Ishikawa (cell line): ENCODE data around the gene C4orf54.

Source experiments
- CEBPB ChIP-seq: IDR thresholded peaks from 2 replicates; pipeline ENCODE4 v1.6.1; 2012
- CREB1 ChIP-seq: IDR thresholded peaks from 2 replicates; pipeline ENCODE4 v1.6.1; 2012; ENCODE audit warnings: low read depth
- EGR1 ChIP-seq: IDR thresholded peaks from 2 replicates; pipeline ENCODE4 v1.6.1; 2012
- EP300 ChIP-seq: IDR thresholded peaks from 2 replicates; pipeline ENCODE4 v1.6.1; 2012; ENCODE audit warnings: borderline replicate concordance
- FOXM1 ChIP-seq: IDR thresholded peaks from 2 replicates; pipeline ENCODE4 v1.6.1; 2012; ENCODE audit warnings: low read depth, borderline replicate concordance
- MAX ChIP-seq: IDR thresholded peaks from 2 replicates; pipeline ENCODE4 v1.6.1; 2012
- NFIC ChIP-seq: IDR thresholded peaks from 2 replicates; pipeline ENCODE4 v1.6.1; 2012
- RAD21 ChIP-seq: IDR thresholded peaks from 2 replicates; pipeline ENCODE4 v1.6.1; 2012; ENCODE audit warnings: low read depth
- REST ChIP-seq: IDR thresholded peaks from 2 replicates; pipeline ENCODE4 v1.6.1; 2012; ENCODE audit warnings: low read depth, mild to moderate bottlenecking
- TAF1 ChIP-seq: IDR thresholded peaks from 2 replicates; pipeline ENCODE4 v1.6.1; 2012; ENCODE audit warnings: low read depth, mild to moderate bottlenecking
- TCF12 ChIP-seq: IDR thresholded peaks from 2 replicates; pipeline ENCODE4 v1.6.1; 2012; ENCODE audit warnings: low read depth
- TEAD4 ChIP-seq: IDR thresholded peaks from 2 replicates; pipeline ENCODE4 v1.6.1; 2012
- USF1 ChIP-seq: IDR thresholded peaks from 2 replicates; pipeline ENCODE4 v1.6.1; 2012
- YY1 ChIP-seq: IDR thresholded peaks from 2 replicates; pipeline ENCODE4 v1.6.1; 2012; ENCODE audit warnings: low read depth
- ZBTB7A ChIP-seq: IDR thresholded peaks from 2 replicates; pipeline ENCODE4 v1.6.1; 2012; ENCODE audit warnings: low read depth

C4orf54 gene

DNA sequence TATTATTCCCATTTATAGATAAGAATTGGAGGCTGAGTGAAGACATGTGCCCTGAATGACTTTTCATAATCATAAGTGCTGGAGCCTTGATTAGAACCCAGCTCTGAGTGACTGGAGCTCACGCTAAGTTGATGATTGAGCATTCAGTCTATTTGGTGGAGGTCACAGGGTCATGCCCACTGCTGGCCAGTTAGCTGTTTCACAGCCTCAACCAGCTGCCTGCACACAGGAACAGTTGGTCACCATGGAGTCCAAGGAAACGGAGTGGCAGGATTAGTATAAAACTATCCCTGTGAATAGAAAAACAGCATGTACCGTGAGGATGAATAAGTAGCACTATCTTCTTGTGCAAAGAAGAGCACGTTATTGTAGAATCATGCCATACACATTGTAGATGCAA lies 1.0 kb upstream of the C4orf54 start:
- TF ChIP-seq RAD21, result no peak

DNA sequence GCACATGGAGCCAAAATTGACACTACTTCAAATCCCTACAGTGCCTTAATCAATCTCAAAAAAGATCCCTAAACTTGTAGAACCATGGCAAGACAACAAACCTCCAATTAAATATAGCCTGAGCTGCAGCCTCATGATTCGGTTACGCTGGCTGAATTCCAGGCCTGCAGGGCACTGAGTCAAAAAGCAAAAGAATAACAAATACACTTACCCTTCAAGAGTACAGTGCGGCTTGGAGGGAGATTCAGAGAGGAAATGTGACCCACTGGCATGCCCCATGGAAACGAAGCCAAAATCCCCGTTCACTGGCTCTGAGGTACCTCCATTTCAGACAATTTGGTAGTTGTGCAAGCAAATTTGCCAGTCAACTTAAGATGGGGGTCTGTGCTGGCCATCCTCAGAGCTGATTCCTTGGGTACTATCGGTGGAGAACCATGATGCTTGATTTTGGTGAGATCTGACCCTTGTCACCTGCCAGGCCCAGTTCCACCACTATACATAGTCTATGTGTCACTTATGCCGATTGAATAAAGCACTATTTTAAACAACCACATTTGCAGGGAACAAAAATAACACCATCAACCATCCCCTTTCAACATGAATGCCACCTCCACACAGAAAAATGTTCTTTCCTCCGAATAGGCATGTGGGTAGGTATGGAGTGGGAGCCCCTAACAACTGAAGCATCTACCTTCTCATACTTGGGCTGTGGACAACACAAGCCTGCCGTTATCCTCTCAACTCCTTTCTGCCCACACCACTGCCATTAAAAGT lies 2.1 kb downstream of the C4orf54 start:
- TF ChIP-seq NFIC (peak; percentile 36; the same call in 1 of the 2 replicates), TEAD4 (no peak), EGR1 (no peak), MAX (peak; percentile 63), CEBPB (no peak)

DNA sequence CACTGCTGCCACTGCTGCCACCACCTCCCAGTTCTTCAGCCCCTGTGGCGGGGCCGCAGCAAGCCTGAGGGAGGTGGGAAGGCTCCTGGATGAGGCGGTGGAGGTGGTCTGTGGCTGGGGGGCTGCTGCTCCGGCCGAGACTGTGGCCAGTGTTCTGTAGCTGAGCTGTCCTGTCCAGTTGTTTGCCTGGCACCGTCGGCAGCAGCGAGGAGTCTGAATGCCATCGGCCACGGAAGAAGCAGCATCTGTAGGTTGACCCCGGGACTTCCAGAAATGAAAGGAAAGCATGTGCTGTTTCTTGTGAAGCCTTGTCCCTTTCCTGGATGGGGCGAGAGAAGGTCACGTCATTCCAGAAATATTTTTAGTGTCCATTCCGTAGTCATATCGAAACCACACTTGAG lies 3.3 kb downstream of the C4orf54 start:
- TF ChIP-seq MAX (no peak), YY1 (no peak), RAD21 (no peak)

- TF ChIP-seq TEAD4 (no peak), ZBTB7A (no peak), EGR1 (no peak), USF1 (no peak), YY1 (no peak)
These were observed 3.7 kb downstream of the C4orf54 start for GRCh38 chr4:99653916-99654315.

DNA sequence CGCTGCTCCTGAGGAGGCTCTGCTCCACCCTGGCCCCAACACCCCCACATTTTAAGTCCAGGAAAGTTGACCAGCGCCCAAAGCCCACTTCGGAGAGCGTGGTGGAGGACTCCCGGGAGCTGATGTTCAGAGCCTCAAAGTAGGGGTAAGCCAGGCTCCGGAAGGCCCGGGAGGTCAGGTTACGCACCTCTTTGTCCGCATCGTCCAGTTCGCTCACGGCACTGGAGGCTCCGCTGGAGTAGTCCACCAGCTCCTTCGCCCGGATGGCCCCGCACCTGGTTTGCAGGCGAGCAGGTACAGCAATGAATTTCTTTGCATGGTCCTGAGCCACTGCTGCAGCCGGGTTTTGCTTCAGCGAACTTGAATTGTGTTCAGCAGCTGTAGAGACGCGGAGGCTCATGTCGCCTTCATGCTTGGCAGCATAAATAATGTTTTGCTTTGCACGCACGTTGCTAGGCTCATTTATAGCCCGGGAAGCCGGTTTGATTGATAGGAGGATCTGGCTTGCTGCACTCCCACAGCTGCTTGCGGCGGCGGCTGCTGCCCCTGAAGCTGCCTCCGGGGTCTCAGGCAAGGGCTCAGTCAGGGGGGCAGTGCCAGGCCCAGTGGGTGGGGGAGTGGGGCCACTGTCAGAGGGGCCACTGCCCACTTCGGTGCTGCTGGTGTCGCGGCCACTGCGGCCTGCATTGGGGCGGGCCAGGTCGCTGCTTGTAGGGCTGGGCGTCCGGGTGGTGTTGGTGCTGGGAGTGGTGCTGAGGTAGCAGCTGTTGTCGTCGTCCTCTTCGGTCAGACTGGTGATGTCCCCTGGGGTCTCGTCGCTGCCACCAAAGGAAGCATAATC lies 4.8 kb downstream of the C4orf54 start:
- TF ChIP-seq FOXM1 (no peak), EP300 (no peak), YY1 (no peak), CEBPB (no peak), TEAD4 (no peak), TAF1 (no peak), EGR1 (no peak), RAD21 (no peak), TCF12 (no peak), MAX (no peak), REST (no peak), ZBTB7A (no peak), USF1 (no peak), CREB1 (no peak), NFIC (no peak)

DNA sequence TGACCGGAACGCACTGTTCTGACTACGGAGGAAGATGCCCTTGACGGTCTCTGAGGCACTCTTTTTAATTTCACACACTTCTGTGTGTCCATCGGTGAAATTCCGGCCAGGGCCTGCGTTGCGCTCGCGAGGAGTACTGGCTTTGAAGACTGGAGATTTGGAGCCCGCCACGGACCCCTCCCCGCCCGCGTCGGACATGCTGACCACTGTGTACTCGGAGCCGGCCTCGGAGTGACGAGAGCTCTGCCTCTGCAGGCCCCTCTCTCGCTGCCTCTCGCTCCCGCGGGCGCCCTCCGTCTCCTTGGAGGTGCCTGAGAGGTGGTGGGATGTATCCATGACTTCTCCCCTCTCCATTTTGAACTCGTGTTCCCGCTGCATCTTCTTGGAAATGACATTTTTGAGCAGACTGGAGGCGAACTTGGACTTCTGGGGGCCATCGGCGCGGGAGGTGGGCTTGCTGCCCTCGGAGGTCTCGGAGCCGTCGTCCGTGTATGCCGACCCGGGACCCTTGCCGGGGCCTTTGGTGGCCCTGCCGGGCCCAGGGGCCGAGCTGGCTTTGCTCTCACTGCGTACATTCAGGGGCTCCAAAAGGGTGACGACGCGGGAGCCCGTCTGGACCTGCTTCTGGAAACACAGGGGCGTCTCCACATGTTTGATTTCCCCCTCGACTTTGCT lies 5.7 kb downstream of the C4orf54 start:
- TF ChIP-seq TAF1, result no peak
- no peak for TF ChIP-seq REST
- TF ChIP-seq TCF12, result no peak
- no peak for TF ChIP-seq FOXM1
- no peak for TF ChIP-seq RAD21
- TF ChIP-seq USF1, result no peak
- TF ChIP-seq TEAD4, result no peak
- no peak for TF ChIP-seq ZBTB7A
- no peak for TF ChIP-seq NFIC
- no peak for TF ChIP-seq CREB1
